ENCODE measurements around the gene DAPK1.

- TF ChIP-seq CTCF (IDR thresholded peaks at IDR 0.05) (no peak), POLR2A (IDR thresholded peaks at IDR 0.05) (no peak)
These were observed 525 bp upstream of the DAPK1 start for GRCh38 chr9:87497080-87497603.

Data from vagina (tissue), 2 donors.